Body of pancreas (tissue), 4 donors: ENCODE data around the gene P4HB. TPM values are rescaled to one million over a fixed set of nuclear protein-coding genes. Genes with fewer than 3 reads are reported as not detected.

Source experiments
- ATAC-seq: fragments of 150-250 bp; one replicate; pipeline ENCODE4 v1.9.1; 2016
- DNase-seq, 4 donors: peaks; one replicate each; pipeline ENCODE4 v3.0.0-alpha.2; 2019
- H3K27ac ChIP-seq, 4 donors: fragments of 200-600 bp; sonication (generic); 1 replicate in 3 of 4; 2 replicates in 1 of 4; pipeline versions ENCODE4 v1.5.1 to v1.6.1; 2016 to 2019; ENCODE audit warnings: mild to moderate bottlenecking in 1 of 4, mixed read lengths in 1 of 4, moderate library complexity in 1 of 4
- H3K27me3 ChIP-seq, 2 donors: fragments of 200-600 bp; sonication (generic); one replicate each; pipeline ENCODE4 v1.6.0; 2016; ENCODE audit warnings: mild to moderate bottlenecking in 1 of 2
- H3K36me3 ChIP-seq, 2 donors: fragments of 200-600 bp; sonication (generic); replicated peaks in 1 of 2; 2 replicates each; pipeline ENCODE4 v1.5.1; 2016; ENCODE audit warnings: low read depth in 2 of 2; ENCODE audit not compliant: insufficient read depth in 1 of 2
- H3K4me1 ChIP-seq: fragments of 200-600 bp; sonication (generic); one replicate; pipeline ENCODE4 v1.6.0; 2016
- H3K4me3 ChIP-seq, 2 donors: fragments of 200-600 bp; sonication (generic); 1 replicate in 1 of 2; 2 replicates in 1 of 2; pipeline ENCODE4 v1.5.1; 2016 to 2019
- H3K9me3 ChIP-seq, 3 donors: fragments of 200-600 bp; sonication (generic); 1 replicate in 2 of 3; 2 replicates in 1 of 3; pipeline ENCODE4 v1.5.1; 2016
- POLR2A ChIP-seq, 3 donors: fragments of 450-650 bp; IDR thresholded peaks; one replicate each; pipeline ENCODE4 v1.6.1; 2016; ENCODE audit warnings: antibody characterized with exemption in 3 of 3, mild to moderate bottlenecking in 2 of 3
- WGBS, 2 donors: methylation state at CpG; one replicate each; pipeline ENCODE4 v1.1.5; 2017; 5-methylcytosine and 5-hydroxymethylcytosine counted together
- intact Hi-C: fragments of 100-400 bp; cut with DNase I; formaldehyde crosslinking; loops from one replicate; pipeline ENCODE4 v1.15.1; 2023
- total RNA-seq, 2 donors: library from RNA; depleted of rRNA; stranded (reverse); fragments of >200 nt; gene quantifications; one replicate each; pipeline ENCODE4 v1.1.0, GENCODE V29; 2016
- TF ChIP-seq, protein P1 (sequence below), 7 experiments: fragments of 450-650 bp in 4 of 7; fragments of 200-600 bp in 3 of 7; sonication (generic) in 3 of 7; IDR thresholded peaks; one replicate each; pipeline ENCODE4 v1.5.1; 2016 to 2019; ENCODE audit warnings: antibody characterized with exemption in 7 of 7

The P4HB gene
- total RNA-seq, 2 donors from 2014 or later, result 1,462 to 4,394 TPM

- TF ChIP-seq, protein P1, sequence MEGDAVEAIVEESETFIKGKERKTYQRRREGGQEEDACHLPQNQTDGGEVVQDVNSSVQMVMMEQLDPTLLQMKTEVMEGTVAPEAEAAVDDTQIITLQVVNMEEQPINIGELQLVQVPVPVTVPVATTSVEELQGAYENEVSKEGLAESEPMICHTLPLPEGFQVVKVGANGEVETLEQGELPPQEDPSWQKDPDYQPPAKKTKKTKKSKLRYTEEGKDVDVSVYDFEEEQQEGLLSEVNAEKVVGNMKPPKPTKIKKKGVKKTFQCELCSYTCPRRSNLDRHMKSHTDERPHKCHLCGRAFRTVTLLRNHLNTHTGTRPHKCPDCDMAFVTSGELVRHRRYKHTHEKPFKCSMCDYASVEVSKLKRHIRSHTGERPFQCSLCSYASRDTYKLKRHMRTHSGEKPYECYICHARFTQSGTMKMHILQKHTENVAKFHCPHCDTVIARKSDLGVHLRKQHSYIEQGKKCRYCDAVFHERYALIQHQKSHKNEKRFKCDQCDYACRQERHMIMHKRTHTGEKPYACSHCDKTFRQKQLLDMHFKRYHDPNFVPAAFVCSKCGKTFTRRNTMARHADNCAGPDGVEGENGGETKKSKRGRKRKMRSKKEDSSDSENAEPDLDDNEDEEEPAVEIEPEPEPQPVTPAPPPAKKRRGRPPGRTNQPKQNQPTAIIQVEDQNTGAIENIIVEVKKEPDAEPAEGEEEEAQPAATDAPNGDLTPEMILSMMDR (IDR thresholded peaks at IDR 0.05), result no peak
- no peak for TF ChIP-seq POLR2A (IDR thresholded peaks at IDR 0.05)
- intact Hi-C loops, result no loop called here
- DNase-seq, result no peak
- WGBS, 2 donors, result 95 to 96% methylated on average over 8 to 15 of the region's 15 CpGs
- no peaks in the 10 kb centered on the region for H3K9me3 ChIP-seq
- no peak overlapping the region for H3K27ac ChIP-seq
- H3K4me3 ChIP-seq, result no peak overlapping the region
- H3K27me3 ChIP-seq, result no peaks in the 10 kb centered on the region
- peaks cover 35% of the 10 kb centered on the region for H3K4me1 ChIP-seq
- no peak for ATAC-seq
- H3K36me3 ChIP-seq, result peaks cover 0 to 3% of the 10 kb centered on the region in 2 donors
Observed at GRCh38 chr17:81906476-81907218, 46.3 kb upstream of the P4HB start.

- 93 to 94% methylated on average over 6 to 9 of the region's 10 CpGs for WGBS, 2 donors
- no peaks in the 10 kb centered on the region for H3K9me3 ChIP-seq
- H3K27me3 ChIP-seq, result no peaks in the 10 kb centered on the region
- intact Hi-C loops, result no loop called here
- TF ChIP-seq, protein P1 (IDR thresholded peaks at IDR 0.05), result no peak
- TF ChIP-seq POLR2A (IDR thresholded peaks at IDR 0.05), result no peak
- no peak for DNase-seq
- H3K27ac ChIP-seq, result no peak overlapping the region
- peaks cover 0 to 3% of the 10 kb centered on the region in 2 donors for H3K36me3 ChIP-seq
- H3K4me3 ChIP-seq, result no peak overlapping the region
- no peak for ATAC-seq
- H3K4me1 ChIP-seq, result peaks cover 36% of the 10 kb centered on the region
Observed at GRCh38 chr17:81905993-81906392, 45.7 kb upstream of the P4HB start.

GRCh38 chr17:81905424-81905875 lies 45.1 kb upstream of the P4HB start:
- no peak overlapping the region for H3K4me3 ChIP-seq
- H3K9me3 ChIP-seq, result no peaks in the 10 kb centered on the region
- no peak overlapping the region for H3K27ac ChIP-seq
- ATAC-seq (no peak), DNase-seq (no peak)
- TF ChIP-seq POLR2A (IDR thresholded peaks at IDR 0.05), result no peak
- TF ChIP-seq, protein P1 (IDR thresholded peaks at IDR 0.05), result no peak
- intact Hi-C loops, result no loop called here
- 90% methylated on average over 16 of the region's 16 CpGs; no CpG with 5 or more reads in 1 of the 2 donors for WGBS, 2 donors
- H3K4me1 ChIP-seq, result peaks cover 32% of the 10 kb centered on the region
- H3K27me3 ChIP-seq, result no peaks in the 10 kb centered on the region
- H3K36me3 ChIP-seq, result peaks cover 0 to 3% of the 10 kb centered on the region in 2 donors

DNA sequence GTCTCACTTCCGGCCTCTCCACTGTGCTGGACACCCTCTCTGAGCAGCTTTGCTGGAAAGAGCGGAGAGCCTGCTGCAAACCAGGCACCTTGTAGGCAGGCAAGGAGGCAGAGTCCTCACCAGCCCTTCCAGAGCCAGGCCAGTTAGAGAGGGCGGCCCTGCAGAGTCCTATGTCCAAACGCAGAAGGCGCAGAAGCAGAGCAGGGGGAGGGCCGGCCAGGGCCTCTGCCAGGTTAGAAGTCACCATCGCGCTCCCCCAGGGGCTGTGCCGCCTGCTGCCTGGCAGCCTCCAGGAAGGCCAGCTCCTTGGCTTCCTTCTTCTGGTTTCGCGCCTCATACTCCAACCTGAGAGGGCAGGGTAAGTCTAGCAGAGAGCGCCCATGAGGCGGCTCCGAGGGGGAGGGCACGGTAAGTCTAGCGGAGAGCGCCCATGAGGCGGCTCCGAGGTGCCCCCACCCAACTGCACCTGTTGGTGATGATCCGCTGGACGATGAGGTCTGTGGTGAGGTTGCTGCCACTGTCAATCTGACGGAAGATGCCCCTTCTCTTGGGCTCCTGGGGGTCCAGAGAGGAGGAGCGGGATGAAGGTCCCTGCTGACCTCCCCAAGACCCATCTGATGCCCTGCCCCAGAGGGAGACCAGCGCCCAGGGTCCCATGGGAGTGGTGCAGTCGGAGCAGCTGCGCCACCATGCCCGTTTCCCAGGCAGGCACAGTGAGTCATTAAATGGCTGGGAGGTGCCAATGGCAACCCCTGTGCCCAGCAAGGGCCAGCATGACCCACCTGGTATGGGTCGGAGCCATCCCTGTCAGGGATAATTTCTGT lies 44.5 kb upstream of the P4HB start:
- Histone ChIP-seq H3K36me3 (peaks cover 0 to 3% of the 10 kb centered on the region in 2 donors), H3K27ac (no peak overlapping the region), H3K4me3 (no peak overlapping the region), H3K4me1 (peaks cover 26% of the 10 kb centered on the region), H3K9me3 (no peaks in the 10 kb centered on the region), H3K27me3 (no peaks in the 10 kb centered on the region)
- WGBS, 2 donors, result 92% methylated on average over 9 to 23 of the region's 28 CpGs
- TF ChIP-seq, protein P1 (IDR thresholded peaks at IDR 0.05), result no peak
- TF ChIP-seq POLR2A (IDR thresholded peaks at IDR 0.05), result no peak
- no peak for ATAC-seq
- no peak for DNase-seq
- intact Hi-C loops, result no loop called here
